Heart left ventricle (tissue), 13 donors: ENCODE data around the gene SLC2A8.

Experiments used
- POLR2A ChIP-seq, 2 donors: fragments of 450-650 bp; IDR thresholded peaks; one replicate each; pipeline ENCODE4 v1.6.1; 2017; ENCODE audit warnings: antibody characterized with exemption in 2 of 2, mild to moderate bottlenecking in 2 of 2, moderate library complexity in 2 of 2
- TF ChIP-seq, protein P1 (sequence below), 12 donors: fragments of 200-600 bp; sonication (generic) in 4 of 12; IDR thresholded peaks; one replicate each; pipeline versions ENCODE4 v1.5.0 to v1.8.0; 2018 to 2022; ENCODE audit warnings: antibody characterized with exemption in 12 of 12, mild to moderate bottlenecking in 5 of 12
- donor health status: ischemic (EF 13 %, LVEDD 7.1; RV severe dilation, severe dysfunction).
- donor health status: DM: no; HTN: yes; CAD: no.
- donor health status: DM: no; HTN: no; CAD: no.
- donor health status: ischemic (EF 25% LVEDD 6.9; RV normal size, moderate dysfunction).
- donor health status: ischemic (EF 25% LVEDD 5.7; RV mildly dilated, moderate dysfunction).
- donor health status: ischemic (EF 35%, LVEDD 5.7; RV mildly dilated, moderate dysfunction).
- donor health status: nonischemic (EF 11% LVEDD 7.7; RV severe dilation, severe dysfunction).
- donor health status: DM: yes; HTN: yes; CAD: no.
- donor health status: PGD.
- donor health status: ischemic (EF 29% LVEDD 5.4; RV normal size, mild dysfunction).
- donor health status: nonischemic (EF 23%, LVEDD 6.1; RV moderate dilation, normal function).

DNA sequence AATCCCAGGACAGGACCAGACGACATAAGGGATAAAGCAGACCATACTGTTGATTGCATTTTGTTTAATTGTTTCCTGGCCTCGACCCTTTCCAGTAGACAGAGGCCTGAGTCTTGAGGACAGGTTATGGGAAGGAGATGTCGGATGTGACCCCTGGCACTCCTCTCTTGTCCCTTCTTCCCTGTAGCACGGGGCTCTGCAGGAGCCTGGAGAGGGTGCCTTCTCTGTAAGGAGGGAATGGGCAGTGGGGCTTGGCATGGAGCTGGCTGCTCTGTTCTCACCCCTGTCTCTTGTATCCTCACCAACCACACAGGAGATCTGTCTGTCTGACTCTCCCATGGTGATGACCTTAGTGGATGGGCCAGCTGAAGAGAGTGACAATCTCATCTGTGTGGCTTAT, 40.1 kb upstream of the SLC2A8 start:
- TF ChIP-seq, protein P1, sequence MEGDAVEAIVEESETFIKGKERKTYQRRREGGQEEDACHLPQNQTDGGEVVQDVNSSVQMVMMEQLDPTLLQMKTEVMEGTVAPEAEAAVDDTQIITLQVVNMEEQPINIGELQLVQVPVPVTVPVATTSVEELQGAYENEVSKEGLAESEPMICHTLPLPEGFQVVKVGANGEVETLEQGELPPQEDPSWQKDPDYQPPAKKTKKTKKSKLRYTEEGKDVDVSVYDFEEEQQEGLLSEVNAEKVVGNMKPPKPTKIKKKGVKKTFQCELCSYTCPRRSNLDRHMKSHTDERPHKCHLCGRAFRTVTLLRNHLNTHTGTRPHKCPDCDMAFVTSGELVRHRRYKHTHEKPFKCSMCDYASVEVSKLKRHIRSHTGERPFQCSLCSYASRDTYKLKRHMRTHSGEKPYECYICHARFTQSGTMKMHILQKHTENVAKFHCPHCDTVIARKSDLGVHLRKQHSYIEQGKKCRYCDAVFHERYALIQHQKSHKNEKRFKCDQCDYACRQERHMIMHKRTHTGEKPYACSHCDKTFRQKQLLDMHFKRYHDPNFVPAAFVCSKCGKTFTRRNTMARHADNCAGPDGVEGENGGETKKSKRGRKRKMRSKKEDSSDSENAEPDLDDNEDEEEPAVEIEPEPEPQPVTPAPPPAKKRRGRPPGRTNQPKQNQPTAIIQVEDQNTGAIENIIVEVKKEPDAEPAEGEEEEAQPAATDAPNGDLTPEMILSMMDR (IDR thresholded peaks at IDR 0.05), result no peak
- no peak for TF ChIP-seq POLR2A (IDR thresholded peaks at IDR 0.05)
